Brain microvascular endothelial cell (primary cell): ENCODE data around the gene ZNF324B.

ENCODE experiments used
- DNase-seq: peaks from one replicate; pipeline ENCODE4 v3.0.0-alpha.2; 2020
- H3K27ac ChIP-seq: fragments of 250-450 bp; sonication (Bioruptor Pico); 2 replicates; pipeline ENCODE4 v1.5.1; 2020; ENCODE audit warnings: mild to moderate bottlenecking, moderate library complexity
- H3K27me3 ChIP-seq: fragments of 250-450 bp; sonication (Bioruptor Pico); replicated peaks from 2 replicates; pipeline ENCODE4 v1.5.1; 2020; ENCODE audit warnings: mild to moderate bottlenecking
- H3K36me3 ChIP-seq: fragments of 250-450 bp; sonication (Bioruptor Pico); replicated peaks from 2 replicates; pipeline ENCODE4 v1.5.1; 2020; ENCODE audit warnings: mild to moderate bottlenecking
- H3K4me3 ChIP-seq: 2 replicates; pipeline ENCODE4 v1.5.1; 2011; ENCODE audit warnings: low read depth, mild to moderate bottlenecking, control low read depth, low read length, moderate library complexity
- CTCF ChIP-seq: IDR thresholded peaks from 2 replicates; pipeline ENCODE4 v1.5.1; 2011; ENCODE audit warnings: low read depth, mild to moderate bottlenecking, moderate library complexity, low read length, control low read depth, inconsistent platforms; ENCODE audit errors: missing control alignments
- in situ Hi-C: cut with HindIII; loops from 2 replicates; pipeline ENCODE4 v1.10.0; 2017; ENCODE audit warnings: low sequenced_read_pairs, low pct_ligation_motif_present

The ZNF324B gene

DNA sequence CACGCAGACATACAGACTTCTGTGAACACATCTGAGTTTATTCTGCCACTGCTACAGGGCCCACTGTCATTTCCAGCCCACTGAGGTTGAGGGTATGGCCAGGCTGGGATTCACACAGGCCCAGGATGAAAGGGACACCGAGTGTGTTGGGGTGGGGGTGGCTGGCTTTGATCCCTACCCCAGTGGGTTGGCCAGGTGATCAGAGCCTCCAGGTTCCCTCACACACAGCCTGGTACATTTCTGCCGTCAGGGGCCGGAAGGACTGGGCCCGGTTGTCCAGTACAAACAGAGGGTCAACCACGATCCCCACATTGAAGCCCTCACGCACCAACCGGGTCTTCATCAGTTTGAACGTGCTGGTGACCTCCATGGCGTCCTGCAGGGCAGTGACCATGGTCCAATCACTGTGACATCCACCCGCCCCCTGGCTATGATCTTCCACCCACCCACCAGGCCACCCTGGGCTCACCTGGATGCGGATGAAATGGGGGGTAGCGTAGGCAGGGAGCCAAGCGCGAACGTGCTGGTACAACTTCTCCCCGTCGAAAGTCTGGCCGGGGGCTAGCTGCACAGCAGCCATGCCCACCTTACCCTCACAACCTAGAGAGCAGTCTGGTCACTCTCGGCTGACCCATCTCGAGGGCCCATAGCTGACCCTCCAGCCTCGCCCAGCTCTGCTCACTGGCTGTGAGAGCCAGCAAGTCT is 47.0 kb downstream of the ZNF324B start:
- H3K27ac ChIP-seq, result no peak overlapping the region

DNA sequence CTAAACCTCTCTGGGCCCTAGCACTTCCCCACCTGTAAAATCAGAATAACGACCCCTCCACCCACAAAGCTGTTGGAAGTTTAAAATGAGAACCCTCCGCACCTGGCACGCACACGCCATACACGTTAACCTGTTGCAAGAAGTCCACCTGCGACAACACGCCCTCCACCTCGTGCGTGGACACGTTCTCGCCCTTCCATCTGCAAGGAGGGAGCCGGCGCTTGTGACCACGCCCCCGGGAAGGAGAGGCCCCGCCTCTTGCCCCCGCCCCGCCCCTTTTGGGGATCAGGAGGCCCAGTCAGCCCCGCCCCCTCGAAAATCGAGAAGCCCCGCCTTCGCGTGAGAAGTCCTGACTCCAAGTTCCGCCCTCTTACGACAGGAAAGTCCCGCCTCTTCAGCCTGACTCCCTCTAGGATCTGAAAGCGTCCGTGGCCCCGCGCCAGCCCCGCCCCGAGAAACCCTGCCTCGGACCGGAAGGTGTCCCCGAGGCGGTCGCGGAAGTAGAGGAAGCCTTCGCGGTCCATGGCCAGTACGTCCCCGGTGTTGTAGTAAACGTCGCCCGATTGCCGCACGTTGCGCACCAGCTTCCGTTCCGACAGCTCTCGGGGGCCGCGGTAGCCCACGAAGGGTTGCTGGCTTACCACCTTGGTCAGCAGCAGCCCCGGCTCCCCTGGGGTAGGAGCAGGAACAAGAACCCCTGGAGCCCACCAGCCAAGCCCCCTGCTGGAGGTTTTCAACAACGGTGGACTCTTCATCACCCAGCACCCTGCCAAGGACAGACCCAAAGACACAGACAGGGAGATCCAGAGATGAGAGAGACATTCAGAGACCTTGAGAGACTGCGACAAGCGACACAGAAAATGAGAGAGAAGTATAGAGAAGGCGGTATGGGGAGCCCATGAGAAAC is 47.9 kb downstream of the ZNF324B start:
- peak; percentile 66 for TF ChIP-seq CTCF
- Histone ChIP-seq H3K4me3 (peak overlapping the region; percentile 61), H3K27me3 (no peaks in the 10 kb centered on the region), H3K36me3 (no peaks in the 10 kb centered on the region), H3K27ac (peak overlapping the region; percentile 6)
- in situ Hi-C loops, result no loop called here
- DNase-seq, result peak; percentile 99

More for the DNA sequence above, 47.0 kb downstream of the ZNF324B start:
- Histone ChIP-seq H3K36me3 (no peaks in the 10 kb centered on the region), H3K4me3 (peak overlapping the region; percentile 53), H3K27me3 (no peaks in the 10 kb centered on the region)
- no peak for TF ChIP-seq CTCF
- in situ Hi-C loops, result no loop called here
- no peak for DNase-seq

- H3K4me3 ChIP-seq, result peak overlapping the region; percentile 61
- no peak overlapping the region for H3K27ac ChIP-seq
- no peak for TF ChIP-seq CTCF
- H3K36me3 ChIP-seq, result no peaks in the 10 kb centered on the region
- in situ Hi-C loops, result no loop called here
- H3K27me3 ChIP-seq, result no peaks in the 10 kb centered on the region
- DNase-seq, result no peak
These were observed 48.8 kb downstream of the ZNF324B start for GRCh38 chr19:58500242-58500641.
